AG09319 (cell line): ENCODE measurements around the gene CORO1C.
"Not testable (repeated sequence)": the region's sequence is repeated elsewhere in the genome, so short reads cannot be mapped to it uniquely, and the experiment has no call there.

Source experiments
- DNase-seq: peaks from one replicate; pipeline ENCODE4 v3.0.0-alpha.2; 2010; ENCODE audit warnings: low read depth; ENCODE audit errors: extremely low read depth
- TF ChIP-seq, protein P1 (sequence below): IDR thresholded peaks from 2 replicates; pipeline ENCODE4 v1.5.1; 2011; ENCODE audit warnings: low read depth, mild to moderate bottlenecking, inconsistent platforms, low read length, moderate library complexity

CORO1C gene

GRCh38 chr12:108772247-108772646, 40.9 kb upstream of the CORO1C start:
- no peak for DNase-seq
- TF ChIP-seq, protein P1, sequence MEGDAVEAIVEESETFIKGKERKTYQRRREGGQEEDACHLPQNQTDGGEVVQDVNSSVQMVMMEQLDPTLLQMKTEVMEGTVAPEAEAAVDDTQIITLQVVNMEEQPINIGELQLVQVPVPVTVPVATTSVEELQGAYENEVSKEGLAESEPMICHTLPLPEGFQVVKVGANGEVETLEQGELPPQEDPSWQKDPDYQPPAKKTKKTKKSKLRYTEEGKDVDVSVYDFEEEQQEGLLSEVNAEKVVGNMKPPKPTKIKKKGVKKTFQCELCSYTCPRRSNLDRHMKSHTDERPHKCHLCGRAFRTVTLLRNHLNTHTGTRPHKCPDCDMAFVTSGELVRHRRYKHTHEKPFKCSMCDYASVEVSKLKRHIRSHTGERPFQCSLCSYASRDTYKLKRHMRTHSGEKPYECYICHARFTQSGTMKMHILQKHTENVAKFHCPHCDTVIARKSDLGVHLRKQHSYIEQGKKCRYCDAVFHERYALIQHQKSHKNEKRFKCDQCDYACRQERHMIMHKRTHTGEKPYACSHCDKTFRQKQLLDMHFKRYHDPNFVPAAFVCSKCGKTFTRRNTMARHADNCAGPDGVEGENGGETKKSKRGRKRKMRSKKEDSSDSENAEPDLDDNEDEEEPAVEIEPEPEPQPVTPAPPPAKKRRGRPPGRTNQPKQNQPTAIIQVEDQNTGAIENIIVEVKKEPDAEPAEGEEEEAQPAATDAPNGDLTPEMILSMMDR = no peak

- not testable (repeated sequence) for DNase-seq
These were observed 40.5 kb upstream of the CORO1C start for GRCh38 chr12:108771835-108772234.

DNA sequence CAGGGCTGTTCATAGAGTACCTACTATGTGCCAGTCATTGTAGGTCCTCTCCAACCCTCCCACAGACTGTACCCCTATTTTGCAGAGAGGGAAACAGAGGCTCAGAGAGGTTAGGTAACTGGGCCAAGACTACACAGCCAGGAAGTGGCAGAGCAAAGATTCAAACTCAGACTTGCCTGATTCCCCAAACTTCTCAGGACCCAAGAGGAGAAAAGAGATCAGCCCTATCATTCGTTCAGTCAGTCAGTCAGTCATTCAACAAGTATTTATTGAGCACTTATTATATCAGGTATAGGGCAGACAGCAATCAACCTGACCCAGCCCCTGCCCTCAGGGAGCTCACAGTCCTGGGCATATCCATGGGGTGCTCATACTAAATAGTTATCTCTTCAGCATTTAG, 39.6 kb upstream of the CORO1C start:
- no peak for DNase-seq

DNA sequence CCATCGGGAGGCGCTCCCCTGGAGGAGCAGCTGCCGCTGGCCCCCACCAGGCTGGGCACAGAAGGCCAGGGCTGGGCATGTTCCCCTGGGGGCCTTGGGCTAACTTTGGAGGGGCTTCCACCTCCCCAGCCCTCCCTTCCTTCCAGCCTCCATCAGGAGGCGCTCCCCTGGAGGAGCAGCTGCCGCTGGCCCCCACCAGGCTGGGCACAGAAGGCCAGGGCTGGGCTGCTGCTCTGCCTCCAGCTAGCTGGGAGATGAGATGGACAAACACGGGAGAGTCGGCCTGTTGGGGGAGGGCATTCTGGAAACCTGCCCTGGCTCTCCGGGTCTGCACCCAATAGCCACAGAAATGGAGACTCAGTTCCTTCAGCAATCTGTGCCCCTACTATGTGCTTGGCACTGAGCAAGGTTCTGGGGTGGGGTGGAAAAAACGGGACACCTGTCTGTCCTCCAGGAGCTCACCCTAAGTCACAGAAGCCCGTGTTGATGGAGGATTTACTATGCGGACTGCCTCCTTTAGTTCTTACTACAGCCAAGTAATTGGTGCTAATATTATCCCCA, 39.0 kb upstream of the CORO1C start:
- no peak for DNase-seq
- TF ChIP-seq, protein P1 = no peak

More for the DNA sequence above, 39.6 kb upstream of the CORO1C start:
- TF ChIP-seq, protein P1 = no peak

- TF ChIP-seq, protein P1 = no peak
- no peak for DNase-seq
These were observed 37.5 kb upstream of the CORO1C start for GRCh38 chr12:108768591-108769500.

GRCh38 chr12:108766294-108766693, 35.0 kb upstream of the CORO1C start:
- DNase-seq = no peak

GRCh38 chr12:108765289-108765764, 34.0 kb upstream of the CORO1C start:
- DNase-seq = no peak
- TF ChIP-seq, protein P1 = no peak

More at GRCh38 chr12:108766294-108766693, 35.0 kb upstream of the CORO1C start:
- TF ChIP-seq, protein P1 = no peak
